ENCODE data around the gene NPAS3.

GRCh38 chr14:33796356-33796755 lies 857.7 kb downstream of the NPAS3 start:
- TF ChIP-seq CTCF (IDR thresholded peaks at IDR 0.05 in 2 of 3, conservative IDR thresholded peaks at IDR 0.05 in 1 of 3; ENCODE audit: borderline replicate concordance in 1 of 3, insufficient read depth in 1 of 3, low read depth in 2 of 3, low read length in 2 of 3): no peak
- TF ChIP-seq SP1 (IDR thresholded peaks at IDR 0.05; ENCODE audit: low read depth): no peak
- no peak for TF ChIP-seq FOSL1 (IDR thresholded peaks at IDR 0.05; ENCODE audit: low read depth)
- no peak for TF ChIP-seq REST (IDR thresholded peaks at IDR 0.05; ENCODE audit: low read depth)
- no peak for TF ChIP-seq CEBPB (IDR thresholded peaks at IDR 0.05; ENCODE audit: low read depth)
- no peak for TF ChIP-seq SIN3A (IDR thresholded peaks at IDR 0.05; ENCODE audit: low read depth)
- no peak for TF ChIP-seq RAD21 (IDR thresholded peaks at IDR 0.05; ENCODE audit: low read depth)
- TF ChIP-seq MAX (IDR thresholded peaks at IDR 0.05): no peak
- no peak for TF ChIP-seq EZH2 (IDR thresholded peaks at IDR 0.05)
- no peak for TF ChIP-seq ZNF274 (IDR thresholded peaks at IDR 0.05; ENCODE audit: low read depth, low read length)
- TF ChIP-seq EGR1 (IDR thresholded peaks at IDR 0.05; ENCODE audit: low read depth): no peak
